ENCODE measurements around the gene ALG12.

DNA sequence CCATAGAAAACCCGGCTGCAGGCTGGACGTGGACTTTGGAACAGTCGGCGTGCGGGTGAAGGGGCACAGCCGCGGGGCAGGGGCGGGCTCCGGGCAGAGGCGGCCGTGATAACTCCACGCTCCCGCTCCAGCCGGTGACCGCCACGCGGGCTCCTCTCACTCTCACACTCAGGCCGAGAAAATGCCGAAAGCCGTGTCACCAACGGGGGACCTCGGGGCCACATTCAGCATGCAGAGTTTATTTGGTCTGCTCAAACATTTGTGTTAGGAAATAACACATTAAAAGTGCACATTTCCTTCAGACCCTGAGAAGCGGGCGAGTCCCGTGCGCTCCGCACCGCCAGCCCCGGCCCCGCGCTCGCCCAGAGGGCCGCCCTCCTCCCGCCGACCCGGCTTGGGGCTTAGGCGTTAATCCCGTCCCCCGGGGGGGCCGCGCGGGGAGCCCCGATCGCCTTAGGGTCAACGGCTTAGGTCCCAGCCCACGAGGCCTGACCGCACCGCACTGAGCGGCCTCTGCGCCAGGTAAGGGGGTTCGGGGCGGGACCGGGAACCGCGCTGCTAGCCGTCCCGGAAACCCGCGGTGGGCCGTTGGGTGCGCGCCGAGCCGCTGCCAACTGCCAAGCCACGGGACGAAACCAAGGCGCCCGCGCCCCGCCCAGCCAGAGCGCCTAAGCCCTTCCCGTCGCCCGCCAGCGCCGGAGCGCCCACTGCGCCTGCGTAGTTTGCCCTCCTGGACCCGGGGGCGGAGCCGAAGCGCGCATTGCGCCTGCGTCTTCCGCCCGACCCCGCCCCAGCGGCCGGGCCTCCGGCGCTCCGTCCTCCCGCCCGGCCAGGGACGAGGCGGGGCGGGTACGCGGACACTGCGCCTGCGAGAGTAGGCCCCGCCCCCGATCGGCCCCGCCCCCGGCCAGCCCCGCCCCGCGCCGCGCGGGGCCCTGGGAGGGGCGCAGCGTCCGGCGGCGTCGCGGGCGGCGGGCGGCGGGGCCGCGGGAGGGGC is 65.0 kb downstream of the ALG12 start, which contains the start of gene ZBED4:
- TF ChIP-seq, protein P1, sequence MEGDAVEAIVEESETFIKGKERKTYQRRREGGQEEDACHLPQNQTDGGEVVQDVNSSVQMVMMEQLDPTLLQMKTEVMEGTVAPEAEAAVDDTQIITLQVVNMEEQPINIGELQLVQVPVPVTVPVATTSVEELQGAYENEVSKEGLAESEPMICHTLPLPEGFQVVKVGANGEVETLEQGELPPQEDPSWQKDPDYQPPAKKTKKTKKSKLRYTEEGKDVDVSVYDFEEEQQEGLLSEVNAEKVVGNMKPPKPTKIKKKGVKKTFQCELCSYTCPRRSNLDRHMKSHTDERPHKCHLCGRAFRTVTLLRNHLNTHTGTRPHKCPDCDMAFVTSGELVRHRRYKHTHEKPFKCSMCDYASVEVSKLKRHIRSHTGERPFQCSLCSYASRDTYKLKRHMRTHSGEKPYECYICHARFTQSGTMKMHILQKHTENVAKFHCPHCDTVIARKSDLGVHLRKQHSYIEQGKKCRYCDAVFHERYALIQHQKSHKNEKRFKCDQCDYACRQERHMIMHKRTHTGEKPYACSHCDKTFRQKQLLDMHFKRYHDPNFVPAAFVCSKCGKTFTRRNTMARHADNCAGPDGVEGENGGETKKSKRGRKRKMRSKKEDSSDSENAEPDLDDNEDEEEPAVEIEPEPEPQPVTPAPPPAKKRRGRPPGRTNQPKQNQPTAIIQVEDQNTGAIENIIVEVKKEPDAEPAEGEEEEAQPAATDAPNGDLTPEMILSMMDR (conservative IDR thresholded peaks at IDR 0.05; ENCODE audit: low read length): no peak
- TF ChIP-seq EZH2phosphoT487 (IDR thresholded peaks at IDR 0.05; ENCODE audit: borderline replicate concordance, low read depth, low read length): no peak

Measured in OCI-LY7 (cell line).